ENCODE data around the gene RNF17.

DNA sequence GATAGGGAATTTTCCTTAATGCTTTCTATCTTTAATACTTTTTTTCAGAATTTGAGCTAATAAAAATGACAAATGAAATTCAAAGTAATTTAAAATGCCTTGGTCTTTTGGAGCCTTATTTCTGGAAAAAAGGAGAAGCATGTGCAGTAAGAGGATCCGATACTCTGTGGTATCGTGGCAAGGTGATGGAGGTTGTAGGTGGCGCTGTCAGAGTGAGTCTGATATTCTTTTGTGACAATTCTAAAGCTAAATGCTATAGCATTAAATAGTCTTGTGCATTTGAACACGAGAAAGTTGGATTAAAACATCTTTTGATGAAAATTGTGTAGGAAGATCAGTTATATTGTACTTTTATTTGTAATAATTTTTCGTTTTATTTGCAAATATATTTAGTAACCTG is 95.0 kb downstream of the RNF17 start:
- TF ChIP-seq, protein P1, sequence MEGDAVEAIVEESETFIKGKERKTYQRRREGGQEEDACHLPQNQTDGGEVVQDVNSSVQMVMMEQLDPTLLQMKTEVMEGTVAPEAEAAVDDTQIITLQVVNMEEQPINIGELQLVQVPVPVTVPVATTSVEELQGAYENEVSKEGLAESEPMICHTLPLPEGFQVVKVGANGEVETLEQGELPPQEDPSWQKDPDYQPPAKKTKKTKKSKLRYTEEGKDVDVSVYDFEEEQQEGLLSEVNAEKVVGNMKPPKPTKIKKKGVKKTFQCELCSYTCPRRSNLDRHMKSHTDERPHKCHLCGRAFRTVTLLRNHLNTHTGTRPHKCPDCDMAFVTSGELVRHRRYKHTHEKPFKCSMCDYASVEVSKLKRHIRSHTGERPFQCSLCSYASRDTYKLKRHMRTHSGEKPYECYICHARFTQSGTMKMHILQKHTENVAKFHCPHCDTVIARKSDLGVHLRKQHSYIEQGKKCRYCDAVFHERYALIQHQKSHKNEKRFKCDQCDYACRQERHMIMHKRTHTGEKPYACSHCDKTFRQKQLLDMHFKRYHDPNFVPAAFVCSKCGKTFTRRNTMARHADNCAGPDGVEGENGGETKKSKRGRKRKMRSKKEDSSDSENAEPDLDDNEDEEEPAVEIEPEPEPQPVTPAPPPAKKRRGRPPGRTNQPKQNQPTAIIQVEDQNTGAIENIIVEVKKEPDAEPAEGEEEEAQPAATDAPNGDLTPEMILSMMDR (IDR thresholded peaks at IDR 0.05; ENCODE audit: low read length) = no peak
- TF ChIP-seq EZH2 (optimal IDR thresholded peaks at IDR 0.05; ENCODE audit: low read depth, low read length) = no peak

All from MM.1S (cell line).